Measurements from ENCODE around the gene CHRNB1.
"Not testable (repeated sequence)": the region's sequence is repeated elsewhere in the genome, so short reads cannot be mapped to it uniquely, and the experiment has no call there.

Gene CHRNB1

GRCh38 chr17:7468804-7469389 is 24.0 kb downstream of the CHRNB1 start:
- H3K27ac Mint-ChIP-seq = peak overlapping the region; percentile 90

GRCh38 chr17:7469843-7470242 is 25.0 kb downstream of the CHRNB1 start:
- H3K4me1 Mint-ChIP-seq = peaks cover 44% of the 10 kb centered on the region
- not testable (repeated sequence) for H3K27me3 Mint-ChIP-seq (ENCODE audit: low read depth, poor library complexity); DNase-seq; H3K4me3 Mint-ChIP-seq; H3K9me3 Mint-ChIP-seq; H3K27ac Mint-ChIP-seq; H3K36me3 Mint-ChIP-seq (ENCODE audit: low read depth)

More at GRCh38 chr17:7468804-7469389, 24.0 kb downstream of the CHRNB1 start:
- H3K27me3 Mint-ChIP-seq (ENCODE audit: low read depth, poor library complexity) = peaks cover 2% of the 10 kb centered on the region
- DNase-seq = no peak
- TF ChIP-seq CTCF (IDR thresholded peaks at IDR 0.05) = no peak
- no peaks in the 10 kb centered on the region for H3K9me3 Mint-ChIP-seq
- peaks cover 14% of the 10 kb centered on the region for H3K36me3 Mint-ChIP-seq (ENCODE audit: low read depth)
- peak overlapping the region; percentile 19 for H3K4me3 Mint-ChIP-seq
- peaks cover 44% of the 10 kb centered on the region for H3K4me1 Mint-ChIP-seq

GRCh38 chr17:7470457-7470973 is 25.7 kb downstream of the CHRNB1 start:
- H3K9me3 Mint-ChIP-seq; H3K36me3 Mint-ChIP-seq (ENCODE audit: low read depth); H3K27me3 Mint-ChIP-seq (ENCODE audit: low read depth, poor library complexity); H3K4me3 Mint-ChIP-seq; DNase-seq; H3K27ac Mint-ChIP-seq: not testable (repeated sequence)
- H3K4me1 Mint-ChIP-seq = peaks cover 42% of the 10 kb centered on the region

- TF ChIP-seq CTCF (IDR thresholded peaks at IDR 0.05) = no peak
- Mint-ChIP-seq H3K4me1 (peaks cover 43% of the 10 kb centered on the region), H3K27me3 (ENCODE audit: low read depth, poor library complexity) (peaks cover 5% of the 10 kb centered on the region), H3K9me3 (no peaks in the 10 kb centered on the region), H3K4me3 (no peak overlapping the region), H3K36me3 (ENCODE audit: low read depth) (peaks cover 4% of the 10 kb centered on the region), H3K27ac (peak overlapping the region; percentile 86)
- DNase-seq = no peak
Measured at GRCh38 chr17:7471729-7472128, 26.9 kb downstream of the CHRNB1 start.

- H3K9me3 Mint-ChIP-seq; H3K4me3 Mint-ChIP-seq; H3K27me3 Mint-ChIP-seq (ENCODE audit: low read depth, poor library complexity); H3K36me3 Mint-ChIP-seq (ENCODE audit: low read depth); H3K27ac Mint-ChIP-seq; DNase-seq: not testable (repeated sequence)
- H3K4me1 Mint-ChIP-seq = peaks cover 40% of the 10 kb centered on the region
Measured at GRCh38 chr17:7474767-7475166, 29.9 kb downstream of the CHRNB1 start.

- Mint-ChIP-seq H3K36me3 (ENCODE audit: low read depth) (no peaks in the 10 kb centered on the region), H3K27ac (peak overlapping the region; percentile 50), H3K27me3 (ENCODE audit: low read depth, poor library complexity) (peaks cover 3% of the 10 kb centered on the region), H3K4me3 (no peak overlapping the region), H3K9me3 (no peaks in the 10 kb centered on the region), H3K4me1 (peaks cover 52% of the 10 kb centered on the region)
- no peak for DNase-seq
- no peak for TF ChIP-seq CTCF (IDR thresholded peaks at IDR 0.05)
Measured at GRCh38 chr17:7475764-7476422, 31.0 kb downstream of the CHRNB1 start.

- peaks cover 56% of the 10 kb centered on the region for H3K4me1 Mint-ChIP-seq
- no peak for TF ChIP-seq CTCF (IDR thresholded peaks at IDR 0.05)
Measured at GRCh38 chr17:7476494-7476893, 31.6 kb downstream of the CHRNB1 start.

More at GRCh38 chr17:7476494-7476893, 31.6 kb downstream of the CHRNB1 start:
- no peak overlapping the region for H3K4me3 Mint-ChIP-seq
- no peaks in the 10 kb centered on the region for H3K36me3 Mint-ChIP-seq (ENCODE audit: low read depth)
- peaks cover 3% of the 10 kb centered on the region for H3K27me3 Mint-ChIP-seq (ENCODE audit: low read depth, poor library complexity)
- H3K27ac Mint-ChIP-seq = no peak overlapping the region
- no peak for DNase-seq
- no peaks in the 10 kb centered on the region for H3K9me3 Mint-ChIP-seq

Measured in nephron progenitor cell (in vitro differentiated cells).